SKM-1 (cell line): ENCODE data around the gene FAM184A.

ENCODE experiments used
- DNase-seq: peaks from one replicate; lab custom pipeline; 2025; ENCODE audit not compliant: unreplicated experiment; lab: John Stamatoyannopoulos, UW

FAM184A gene

DNA sequence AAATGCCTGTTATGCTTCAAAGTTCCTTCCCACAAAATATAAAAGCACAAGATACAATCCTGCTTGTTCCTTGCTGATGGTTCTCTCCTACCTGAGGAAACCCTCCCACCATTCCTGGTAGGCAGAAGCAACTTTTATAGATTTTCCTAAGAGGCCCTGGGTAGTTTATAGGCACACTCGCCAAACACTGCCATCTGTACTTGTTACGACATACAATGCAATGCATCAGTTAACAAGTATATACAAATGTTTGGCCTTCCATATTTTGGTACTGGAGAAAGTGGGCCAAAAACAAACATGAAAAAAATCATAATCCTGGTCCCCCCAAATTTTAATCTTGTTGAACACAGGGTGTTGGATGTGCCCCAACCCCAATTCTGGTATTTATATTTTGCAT lies 160.1 kb downstream of the FAM184A start:
- no peak for DNase-seq

DNA sequence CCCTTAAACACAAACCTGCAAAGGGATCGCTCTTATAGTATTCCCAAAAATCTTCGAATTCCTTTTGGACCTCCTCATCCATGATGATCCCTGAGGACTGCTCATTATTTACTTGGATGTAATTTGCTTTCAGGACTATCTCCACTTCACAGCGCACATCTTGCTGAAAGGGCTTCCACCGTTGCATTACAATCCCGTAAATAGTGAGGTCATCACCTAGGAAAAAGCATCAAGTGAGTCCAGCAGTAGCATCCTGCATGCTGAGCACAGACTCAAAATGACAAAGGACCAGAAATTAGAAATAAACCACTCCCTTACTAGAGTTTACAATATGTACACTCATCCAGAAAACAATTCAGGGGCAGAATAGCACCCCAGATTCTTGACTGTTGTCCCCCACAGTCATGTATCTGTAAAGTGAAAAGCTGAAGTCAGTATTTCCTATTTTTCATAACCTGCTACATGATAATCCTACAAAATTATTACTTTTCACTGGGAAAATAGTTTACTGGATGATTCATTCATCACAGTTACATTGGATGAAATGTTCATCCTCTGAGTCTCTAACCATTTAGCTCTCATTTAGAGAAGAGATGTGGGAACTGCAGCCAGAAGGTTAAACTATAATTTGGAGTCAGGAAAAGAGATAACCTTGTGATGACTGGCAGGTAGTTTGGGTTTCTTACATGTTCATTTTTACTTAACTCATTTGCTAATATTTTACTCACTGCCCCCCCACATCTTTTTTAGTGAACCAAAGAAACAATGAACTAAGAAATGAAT lies 160.7 kb downstream of the FAM184A start:
- no peak for DNase-seq

DNA sequence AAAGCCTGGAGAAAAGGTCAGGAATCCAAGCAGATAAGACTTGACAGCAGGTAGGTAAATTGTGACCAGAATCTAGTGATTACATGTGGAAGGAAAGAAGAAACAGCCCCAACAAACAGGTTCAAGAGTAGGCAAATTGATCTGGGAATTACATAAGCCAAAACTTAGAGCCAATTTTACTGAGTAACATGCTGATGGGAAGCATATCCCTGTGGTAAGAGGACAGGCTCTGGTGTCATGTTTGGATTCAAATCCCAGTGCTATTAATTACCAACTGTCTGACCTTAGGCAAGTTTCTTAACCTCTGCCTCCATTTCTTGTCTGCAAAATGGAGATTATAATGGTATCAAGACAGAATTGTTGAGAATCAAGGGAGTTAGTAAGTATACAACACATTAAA lies 163.9 kb downstream of the FAM184A start:
- no peak for DNase-seq

DNA sequence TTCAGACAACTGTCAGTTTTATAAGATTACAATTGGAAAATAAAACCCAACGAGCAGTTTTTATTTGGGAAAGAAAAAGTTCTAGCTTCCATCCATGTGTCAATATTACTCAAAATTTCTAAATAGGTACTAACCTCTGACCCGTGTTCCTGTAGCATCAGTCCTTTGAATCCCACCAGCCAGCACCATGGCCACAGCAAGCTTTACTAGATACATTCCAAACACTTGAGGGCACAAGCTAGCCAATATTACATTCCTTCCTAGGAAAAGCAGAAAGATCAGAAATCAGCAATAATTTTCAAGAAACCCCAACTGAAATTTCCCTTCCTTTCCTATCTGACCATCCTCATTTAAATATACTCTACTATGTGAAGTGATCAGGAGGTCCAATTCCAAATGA lies 165.3 kb downstream of the FAM184A start:
- no peak for DNase-seq

DNA sequence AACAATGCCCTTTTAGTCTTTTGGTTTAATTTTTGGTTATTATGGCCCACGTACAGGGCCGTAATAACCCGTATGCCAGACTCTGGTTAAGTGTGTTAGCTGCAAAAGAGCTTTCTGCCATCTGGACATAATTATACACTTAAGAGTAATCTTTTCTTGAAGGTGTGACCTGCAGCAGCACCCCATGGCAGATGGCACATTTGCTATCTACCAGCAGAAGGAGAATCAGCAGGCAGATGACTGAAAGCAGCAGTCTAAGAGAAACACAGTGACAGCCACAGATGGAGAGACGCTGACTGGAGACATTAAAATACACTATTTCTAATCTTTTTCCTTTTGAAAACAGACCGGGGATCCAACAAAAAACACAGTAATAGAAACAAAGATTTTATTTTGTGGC lies 165.8 kb downstream of the FAM184A start:
- no peak for DNase-seq
